ENCODE measurements around the gene ANKS1B. TPM values are rescaled to one million over a fixed set of nuclear protein-coding genes. Genes with fewer than 3 reads are reported as not detected.

The ANKS1B gene
- total RNA-seq, 2 donors from 2014 or later, result 1.8 to 2.0 TPM

DNA sequence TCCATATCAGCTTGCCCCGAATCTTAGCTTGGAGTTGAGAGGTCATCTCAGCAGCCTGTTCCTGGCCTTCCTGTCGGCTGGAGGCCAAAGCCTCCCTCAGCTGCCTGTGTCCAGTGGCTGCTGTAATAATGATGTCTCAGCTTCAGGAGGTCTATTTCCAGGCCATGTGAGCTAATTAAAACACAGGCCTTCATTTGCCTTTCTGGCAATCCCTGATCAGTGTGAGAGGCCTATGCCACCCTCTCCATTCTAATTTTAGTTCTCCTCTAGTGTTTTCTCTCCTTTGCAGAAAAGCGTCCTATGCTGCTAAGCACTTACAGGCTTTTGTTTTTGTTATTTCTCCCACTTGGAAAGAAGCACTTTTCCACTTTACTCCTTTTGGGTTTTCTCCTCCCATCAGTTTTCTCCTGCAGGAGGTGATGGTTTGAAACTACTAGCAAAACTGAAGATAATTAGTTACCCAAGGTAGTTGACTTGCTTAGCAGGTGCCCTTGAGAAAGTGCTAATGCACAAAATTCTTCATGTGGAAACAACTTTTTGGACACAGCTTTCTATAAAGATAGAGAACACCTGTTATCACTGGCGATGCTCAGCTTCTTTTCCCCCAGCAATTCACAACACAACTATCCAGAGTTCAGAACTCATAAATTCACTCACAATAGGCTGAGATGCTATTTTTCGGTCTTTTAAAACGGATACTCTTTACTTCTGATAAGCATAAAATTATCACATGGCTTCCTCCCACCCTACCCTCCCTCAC, 592.5 kb downstream of the ANKS1B start:
- no peaks in the 10 kb centered on the region for H3K4me1 Mint-ChIP-seq
- H3K36me3 Mint-ChIP-seq (ENCODE audit: low read depth), result no peaks in the 10 kb centered on the region
- no peaks in the 10 kb centered on the region for H3K27me3 Mint-ChIP-seq
- ATAC-seq (replicated peaks), result no peak
- peaks cover 5% of the 10 kb centered on the region for H3K9me3 Mint-ChIP-seq
- no peak overlapping the region for H3K4me3 Mint-ChIP-seq
- no peak overlapping the region for H3K27ac Mint-ChIP-seq

- H3K4me1 Mint-ChIP-seq, result no peaks in the 10 kb centered on the region
- no peak overlapping the region for H3K4me3 Mint-ChIP-seq
- no peaks in the 10 kb centered on the region for H3K36me3 Mint-ChIP-seq (ENCODE audit: low read depth)
- no peak overlapping the region for H3K27ac Mint-ChIP-seq
- no peak for ATAC-seq (replicated peaks)
- H3K27me3 Mint-ChIP-seq, result no peaks in the 10 kb centered on the region
- peaks cover 10% of the 10 kb centered on the region for H3K9me3 Mint-ChIP-seq
Observed at GRCh38 chr12:99390707-99391106, 594.0 kb downstream of the ANKS1B start.

DNA sequence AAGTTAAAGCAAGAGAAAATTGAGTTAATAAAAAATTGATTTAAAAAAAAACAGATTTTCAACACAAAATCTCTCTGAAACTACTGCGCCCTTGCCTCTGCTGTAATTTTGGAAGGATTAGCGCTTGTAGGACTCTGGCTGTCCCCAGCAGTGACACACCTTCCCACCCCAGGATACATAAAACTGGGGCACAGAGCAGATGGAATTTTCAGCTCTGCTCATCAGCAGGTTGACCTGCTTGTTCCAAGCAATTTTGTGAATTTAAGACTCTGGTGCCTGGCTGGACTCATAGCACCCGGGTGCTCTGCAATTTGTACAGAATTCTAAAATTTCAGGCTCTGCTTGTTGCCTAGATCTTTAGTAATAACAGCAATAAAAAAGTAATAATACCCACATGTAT, 595.0 kb downstream of the ANKS1B start:
- Mint-ChIP-seq H3K4me3 (no peak overlapping the region), H3K36me3 (ENCODE audit: low read depth) (no peaks in the 10 kb centered on the region), H3K27ac (no peak overlapping the region), H3K4me1 (no peaks in the 10 kb centered on the region), H3K27me3 (no peaks in the 10 kb centered on the region), H3K9me3 (peaks cover 10% of the 10 kb centered on the region)
- no peak for ATAC-seq (replicated peaks)

- H3K4me3 Mint-ChIP-seq, result no peak overlapping the region
- no peaks in the 10 kb centered on the region for H3K36me3 Mint-ChIP-seq (ENCODE audit: low read depth)
- H3K4me1 Mint-ChIP-seq, result no peaks in the 10 kb centered on the region
- no peak overlapping the region for H3K27ac Mint-ChIP-seq
- ATAC-seq (replicated peaks), result no peak
- H3K27me3 Mint-ChIP-seq, result no peaks in the 10 kb centered on the region
- H3K9me3 Mint-ChIP-seq, result peaks cover 15% of the 10 kb centered on the region
Observed at GRCh38 chr12:99388671-99389195, 596.0 kb downstream of the ANKS1B start.

GRCh38 chr12:99387661-99388060, 597.1 kb downstream of the ANKS1B start:
- Mint-ChIP-seq H3K36me3 (ENCODE audit: low read depth) (no peaks in the 10 kb centered on the region), H3K27me3 (no peaks in the 10 kb centered on the region), H3K4me1 (no peaks in the 10 kb centered on the region), H3K27ac (no peak overlapping the region), H3K9me3 (peaks cover 15% of the 10 kb centered on the region), H3K4me3 (no peak overlapping the region)
- ATAC-seq (replicated peaks), result no peak

GRCh38 chr12:99386907-99387306, 597.8 kb downstream of the ANKS1B start:
- no peak for ATAC-seq (replicated peaks)
- Mint-ChIP-seq H3K4me3 (no peak overlapping the region), H3K4me1 (no peaks in the 10 kb centered on the region), H3K27me3 (no peaks in the 10 kb centered on the region), H3K36me3 (ENCODE audit: low read depth) (no peaks in the 10 kb centered on the region), H3K27ac (no peak overlapping the region), H3K9me3 (peaks cover 15% of the 10 kb centered on the region)

DNA sequence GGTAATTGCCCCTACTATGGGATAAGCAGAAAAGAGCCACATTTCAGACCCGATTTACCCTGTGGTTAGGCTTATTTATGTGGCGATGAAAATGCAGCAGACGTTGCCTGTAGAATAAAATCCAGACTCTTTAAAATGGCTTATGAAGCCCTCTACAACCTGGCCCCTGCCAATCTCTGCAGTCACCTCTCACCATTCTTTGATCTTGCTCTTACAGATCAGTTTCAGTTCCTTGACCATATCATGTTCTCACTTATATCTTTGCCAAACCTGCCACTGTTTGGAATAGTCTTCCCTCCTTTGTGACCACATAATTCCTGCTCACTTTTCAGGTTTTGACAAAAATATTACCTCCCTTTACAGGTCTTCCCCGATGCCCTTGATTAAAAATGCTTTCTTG, 601.5 kb downstream of the ANKS1B start:
- no peaks in the 10 kb centered on the region for H3K27me3 Mint-ChIP-seq
- no peak for ATAC-seq (replicated peaks)
- H3K4me3 Mint-ChIP-seq, result no peak overlapping the region
- H3K9me3 Mint-ChIP-seq, result peaks cover 14% of the 10 kb centered on the region
- no peaks in the 10 kb centered on the region for H3K4me1 Mint-ChIP-seq
- no peak overlapping the region for H3K27ac Mint-ChIP-seq
- H3K36me3 Mint-ChIP-seq (ENCODE audit: low read depth), result no peaks in the 10 kb centered on the region

DNA sequence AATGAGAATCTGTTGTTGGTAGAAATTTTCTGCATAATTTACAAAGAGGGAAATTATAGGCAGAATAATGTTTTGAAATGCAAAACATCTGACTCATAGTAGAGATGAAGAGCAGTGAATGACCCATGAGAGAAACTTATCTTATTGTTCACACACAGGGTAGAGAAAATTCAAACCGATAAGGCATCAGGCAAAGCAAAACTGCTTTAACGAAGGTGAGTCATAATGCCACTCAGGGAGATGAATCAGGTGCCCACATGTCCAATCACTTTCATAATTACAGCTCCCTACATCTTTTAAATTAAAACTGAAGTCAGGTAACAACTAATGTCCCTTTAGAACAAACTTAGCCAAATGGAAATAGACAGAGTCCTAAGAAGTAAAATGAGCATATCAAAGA, 602.7 kb downstream of the ANKS1B start:
- H3K4me1 Mint-ChIP-seq, result no peaks in the 10 kb centered on the region
- H3K27me3 Mint-ChIP-seq, result no peaks in the 10 kb centered on the region
- H3K4me3 Mint-ChIP-seq, result no peak overlapping the region
- H3K36me3 Mint-ChIP-seq (ENCODE audit: low read depth), result no peaks in the 10 kb centered on the region
- peak; percentile 60 for ATAC-seq (replicated peaks)
- no peak overlapping the region for H3K27ac Mint-ChIP-seq
- H3K9me3 Mint-ChIP-seq, result peaks cover 13% of the 10 kb centered on the region

GRCh38 chr12:99380701-99381100, 604.0 kb downstream of the ANKS1B start:
- Mint-ChIP-seq H3K36me3 (ENCODE audit: low read depth) (no peaks in the 10 kb centered on the region), H3K27me3 (no peaks in the 10 kb centered on the region), H3K27ac (no peak overlapping the region), H3K4me3 (no peak overlapping the region), H3K4me1 (no peaks in the 10 kb centered on the region), H3K9me3 (peaks cover 9% of the 10 kb centered on the region)
- ATAC-seq (replicated peaks), result no peak

- ATAC-seq (replicated peaks), result no peak
- Mint-ChIP-seq H3K9me3 (peaks cover 9% of the 10 kb centered on the region), H3K27me3 (no peaks in the 10 kb centered on the region), H3K4me3 (no peak overlapping the region), H3K27ac (no peak overlapping the region), H3K4me1 (no peaks in the 10 kb centered on the region), H3K36me3 (ENCODE audit: low read depth) (no peaks in the 10 kb centered on the region)
Observed at GRCh38 chr12:99374023-99374422, 610.7 kb downstream of the ANKS1B start.

DNA sequence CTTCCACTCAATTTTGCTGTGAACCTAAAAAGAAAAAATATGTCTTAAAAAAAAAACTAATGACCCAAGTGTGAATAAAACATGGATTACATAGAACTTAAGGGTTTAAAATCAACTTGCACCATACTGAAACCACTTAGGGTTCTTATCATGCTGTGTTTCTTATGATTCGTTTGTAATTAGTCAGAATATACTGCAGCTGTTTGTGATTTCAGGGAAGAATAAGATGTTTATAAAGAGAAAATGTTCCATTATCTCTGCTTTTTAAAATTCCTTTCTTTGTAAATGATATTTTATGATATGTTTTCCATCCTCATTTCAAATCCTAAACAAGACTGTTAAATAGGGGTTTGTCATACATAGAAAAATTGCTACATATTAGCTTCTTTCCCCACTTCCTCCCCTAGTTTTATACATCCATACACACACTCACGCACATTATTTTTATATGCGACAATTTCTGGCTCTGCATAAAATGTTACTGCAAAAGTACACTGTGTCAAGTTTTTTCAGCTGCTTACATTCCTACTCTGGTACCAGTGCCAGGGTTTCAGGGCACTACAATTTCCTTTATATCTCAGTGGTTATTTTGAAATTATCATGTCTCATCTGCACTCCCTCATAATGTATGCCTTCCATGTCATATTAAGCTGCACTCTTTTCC, 612.3 kb downstream of the ANKS1B start:
- no peaks in the 10 kb centered on the region for H3K36me3 Mint-ChIP-seq (ENCODE audit: low read depth)
- H3K4me1 Mint-ChIP-seq, result no peaks in the 10 kb centered on the region
- peaks cover 9% of the 10 kb centered on the region for H3K9me3 Mint-ChIP-seq
- no peak overlapping the region for H3K4me3 Mint-ChIP-seq
- no peak overlapping the region for H3K27ac Mint-ChIP-seq
- no peaks in the 10 kb centered on the region for H3K27me3 Mint-ChIP-seq
- no peak for ATAC-seq (replicated peaks)

- Mint-ChIP-seq H3K4me3 (no peak overlapping the region), H3K27ac (no peak overlapping the region), H3K4me1 (no peaks in the 10 kb centered on the region), H3K36me3 (ENCODE audit: low read depth) (no peaks in the 10 kb centered on the region), H3K9me3 (peaks cover 9% of the 10 kb centered on the region), H3K27me3 (no peaks in the 10 kb centered on the region)
- no peak for ATAC-seq (replicated peaks)
Observed at GRCh38 chr12:99370421-99371138, 614.2 kb downstream of the ANKS1B start.

- Mint-ChIP-seq H3K4me1 (no peaks in the 10 kb centered on the region), H3K4me3 (no peak overlapping the region), H3K36me3 (ENCODE audit: low read depth) (no peaks in the 10 kb centered on the region), H3K9me3 (peaks cover 14% of the 10 kb centered on the region), H3K27ac (no peak overlapping the region), H3K27me3 (no peaks in the 10 kb centered on the region)
- ATAC-seq (replicated peaks), result no peak
Observed at GRCh38 chr12:99367181-99367580, 617.6 kb downstream of the ANKS1B start.

DNA sequence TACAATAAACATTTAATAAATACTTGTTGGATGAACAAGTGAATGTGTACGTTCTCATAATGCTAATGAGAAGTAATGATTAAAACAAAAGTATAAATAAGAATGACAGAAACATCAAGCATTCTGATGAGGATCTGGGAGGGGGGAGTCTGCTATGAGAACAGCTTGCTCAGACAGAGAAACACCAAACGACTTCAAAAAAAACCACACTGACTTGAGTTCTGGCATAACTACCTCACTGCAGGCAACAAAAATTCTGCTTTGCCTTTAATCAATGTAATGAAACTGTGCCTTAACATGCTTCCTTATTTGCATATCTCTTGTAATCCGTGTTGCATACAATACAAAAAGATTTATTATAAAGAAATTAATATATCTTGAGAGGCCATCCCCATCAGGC, 632.5 kb downstream of the ANKS1B start:
- Mint-ChIP-seq H3K4me3 (no peak overlapping the region), H3K4me1 (no peaks in the 10 kb centered on the region), H3K9me3 (peaks cover 9% of the 10 kb centered on the region), H3K27me3 (no peaks in the 10 kb centered on the region), H3K27ac (no peak overlapping the region), H3K36me3 (ENCODE audit: low read depth) (no peaks in the 10 kb centered on the region)
- ATAC-seq (replicated peaks), result no peak

DNA sequence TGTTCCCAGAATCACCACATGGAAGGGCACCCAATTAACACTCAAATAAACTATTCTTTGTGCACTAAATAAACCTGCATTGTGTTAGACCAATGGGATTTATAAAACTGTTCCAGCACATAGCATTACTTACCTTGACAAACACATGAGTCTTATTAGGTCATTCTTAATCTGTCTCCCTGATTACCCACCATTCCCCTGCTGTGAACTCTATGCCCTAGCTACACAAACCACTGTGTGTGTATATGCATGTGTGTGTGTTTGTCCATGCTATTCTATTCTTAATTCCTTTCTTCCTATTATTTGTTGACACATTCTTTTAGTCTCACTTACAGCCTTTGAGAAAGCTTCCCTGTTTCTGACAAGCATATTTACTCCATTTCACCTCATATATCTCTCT, 640.8 kb downstream of the ANKS1B start:
- H3K36me3 Mint-ChIP-seq (ENCODE audit: low read depth), result no peaks in the 10 kb centered on the region
- ATAC-seq (replicated peaks), result no peak
- H3K4me3 Mint-ChIP-seq, result no peak overlapping the region
- peaks cover 8% of the 10 kb centered on the region for H3K9me3 Mint-ChIP-seq
- no peak overlapping the region for H3K27ac Mint-ChIP-seq
- no peaks in the 10 kb centered on the region for H3K27me3 Mint-ChIP-seq
- no peaks in the 10 kb centered on the region for H3K4me1 Mint-ChIP-seq
